ENCODE data around the gene ABHD14A. TPM values are rescaled to one million over a fixed set of nuclear protein-coding genes. Genes with fewer than 3 reads are reported as not detected.

Gene ABHD14A
- polyA plus RNA-seq, 2 donors = 8.0 to 12.9 TPM

DNA sequence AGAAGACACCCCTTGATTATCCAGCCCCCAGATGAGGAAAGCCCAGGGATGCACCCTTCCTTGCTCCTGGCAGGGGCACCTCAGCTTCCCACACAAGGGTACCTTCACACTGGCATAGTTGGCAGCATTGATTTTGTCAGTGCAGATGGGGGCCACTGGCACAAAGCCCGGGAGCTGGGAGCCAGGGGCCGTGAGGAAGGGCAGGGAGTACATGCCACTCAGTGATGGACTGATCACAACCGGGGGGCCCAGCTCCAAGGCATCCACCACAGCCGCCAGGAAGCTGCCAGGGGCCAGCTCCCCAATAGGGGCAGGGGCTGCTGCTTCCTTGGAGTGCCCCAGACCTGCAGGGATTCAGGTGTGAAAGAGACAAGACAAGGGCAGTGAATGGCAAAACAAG lies 5.0 kb upstream of the ABHD14A start:
- Histone ChIP-seq H3K9me3 (ENCODE audit: control insufficient read depth in 2 of 2, insufficient read depth in 1 of 2, low read depth in 1 of 2, low read length in 1 of 2) (no peaks in the 10 kb centered on the region), H3K27me3 (ENCODE audit: control insufficient read depth in 1 of 2, insufficient read depth in 2 of 2, low read length in 2 of 2) (no peaks in the 10 kb centered on the region), H3K4me3 (ENCODE audit: low read depth in 1 of 2, low read length in 2 of 2) (no peak overlapping the region), H3K27ac (ENCODE audit: low read depth in 2 of 2, low read length in 1 of 2) (no peak overlapping the region), H3K36me3 (ENCODE audit: control insufficient read depth in 2 of 2, insufficient read depth in 2 of 2, low read length in 1 of 2) (no peaks in the 10 kb centered on the region), H3K4me1 (ENCODE audit: control insufficient read depth in 2 of 2, insufficient read depth in 2 of 2, low read length in 1 of 2) (peaks cover 9 to 19% of the 10 kb centered on the region in 2 donors)
- WGBS, 2 donors = 74 to 75% methylated on average over 4 of the region's 4 CpGs

DNA sequence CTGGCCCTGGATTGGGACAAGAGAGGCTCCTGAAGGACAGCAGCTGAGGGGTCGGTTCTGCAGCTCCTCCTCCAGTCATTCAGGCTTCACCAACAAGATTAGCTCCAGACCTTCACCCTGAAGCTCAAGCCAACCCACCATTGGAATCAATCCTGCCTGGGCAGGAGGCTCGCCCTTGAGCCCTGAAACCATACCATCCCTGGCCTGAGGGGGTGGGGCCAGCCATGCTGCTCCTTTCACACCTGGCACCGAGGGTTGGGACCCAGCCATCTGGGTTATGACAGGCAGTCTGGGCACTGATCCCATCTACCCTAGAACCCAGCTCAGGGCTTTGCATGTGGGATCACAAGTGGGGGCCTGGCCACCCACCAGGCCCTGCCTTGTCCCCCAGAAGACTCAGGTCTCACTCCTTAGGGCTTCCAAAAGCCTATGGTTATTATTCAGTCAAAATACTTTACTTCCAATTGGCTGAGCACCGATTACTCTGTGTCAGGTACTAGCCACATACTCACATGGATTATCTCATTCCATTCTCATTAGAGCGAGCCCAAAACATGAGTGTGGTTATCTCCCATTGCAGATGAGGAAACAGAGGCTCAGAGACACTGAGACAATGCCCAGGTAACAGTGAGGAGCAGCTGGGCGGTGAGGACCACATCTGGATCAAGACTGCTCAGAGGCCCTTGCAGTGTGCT lies 4.1 kb upstream of the ABHD14A start:
- Histone ChIP-seq H3K4me1 (ENCODE audit: control insufficient read depth in 2 of 2, insufficient read depth in 2 of 2, low read length in 1 of 2) (peaks cover 9 to 22% of the 10 kb centered on the region in 2 donors), H3K9me3 (ENCODE audit: control insufficient read depth in 2 of 2, insufficient read depth in 1 of 2, low read depth in 1 of 2, low read length in 1 of 2) (no peaks in the 10 kb centered on the region), H3K4me3 (ENCODE audit: low read depth in 1 of 2, low read length in 2 of 2) (no peak overlapping the region), H3K27ac (ENCODE audit: low read depth in 2 of 2, low read length in 1 of 2) (no peak overlapping the region), H3K27me3 (ENCODE audit: control insufficient read depth in 1 of 2, insufficient read depth in 2 of 2, low read length in 2 of 2) (no peaks in the 10 kb centered on the region), H3K36me3 (ENCODE audit: control insufficient read depth in 2 of 2, insufficient read depth in 2 of 2, low read length in 1 of 2) (no peaks in the 10 kb centered on the region)
- 55 to 58% methylated on average over 6 of the region's 6 CpGs for WGBS, 2 donors

DNA sequence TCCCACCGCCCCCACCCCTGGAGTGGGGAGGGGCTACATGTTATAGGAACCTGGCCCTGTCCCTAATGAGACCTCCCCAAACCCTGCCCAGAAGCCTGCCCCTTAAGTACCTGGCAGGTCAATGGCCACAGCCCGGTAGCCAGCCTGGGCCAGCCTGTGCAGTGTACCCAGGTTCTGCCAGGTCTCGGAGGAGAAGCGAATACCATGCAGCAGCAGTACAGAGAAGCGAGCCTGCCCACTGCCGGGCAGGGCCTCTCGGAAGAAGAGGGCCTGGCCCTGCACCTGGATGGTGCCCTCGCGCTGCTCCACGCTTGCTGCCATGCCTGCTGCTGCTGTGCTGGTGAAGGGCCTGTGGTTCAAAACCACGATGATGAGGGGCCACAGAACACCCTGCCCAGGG lies 3.5 kb upstream of the ABHD14A start:
- Histone ChIP-seq H3K4me1 (ENCODE audit: control insufficient read depth in 2 of 2, insufficient read depth in 2 of 2, low read length in 1 of 2) (peaks cover 9 to 23% of the 10 kb centered on the region in 2 donors), H3K4me3 (ENCODE audit: low read depth in 1 of 2, low read length in 2 of 2) (no peak overlapping the region), H3K36me3 (ENCODE audit: control insufficient read depth in 2 of 2, insufficient read depth in 2 of 2, low read length in 1 of 2) (no peaks in the 10 kb centered on the region), H3K27me3 (ENCODE audit: control insufficient read depth in 1 of 2, insufficient read depth in 2 of 2, low read length in 2 of 2) (no peaks in the 10 kb centered on the region), H3K27ac (ENCODE audit: low read depth in 2 of 2, low read length in 1 of 2) (no peak overlapping the region), H3K9me3 (ENCODE audit: control insufficient read depth in 2 of 2, insufficient read depth in 1 of 2, low read depth in 1 of 2, low read length in 1 of 2) (no peaks in the 10 kb centered on the region)
- 85 to 88% methylated on average over 11 of the region's 11 CpGs for WGBS, 2 donors

DNA sequence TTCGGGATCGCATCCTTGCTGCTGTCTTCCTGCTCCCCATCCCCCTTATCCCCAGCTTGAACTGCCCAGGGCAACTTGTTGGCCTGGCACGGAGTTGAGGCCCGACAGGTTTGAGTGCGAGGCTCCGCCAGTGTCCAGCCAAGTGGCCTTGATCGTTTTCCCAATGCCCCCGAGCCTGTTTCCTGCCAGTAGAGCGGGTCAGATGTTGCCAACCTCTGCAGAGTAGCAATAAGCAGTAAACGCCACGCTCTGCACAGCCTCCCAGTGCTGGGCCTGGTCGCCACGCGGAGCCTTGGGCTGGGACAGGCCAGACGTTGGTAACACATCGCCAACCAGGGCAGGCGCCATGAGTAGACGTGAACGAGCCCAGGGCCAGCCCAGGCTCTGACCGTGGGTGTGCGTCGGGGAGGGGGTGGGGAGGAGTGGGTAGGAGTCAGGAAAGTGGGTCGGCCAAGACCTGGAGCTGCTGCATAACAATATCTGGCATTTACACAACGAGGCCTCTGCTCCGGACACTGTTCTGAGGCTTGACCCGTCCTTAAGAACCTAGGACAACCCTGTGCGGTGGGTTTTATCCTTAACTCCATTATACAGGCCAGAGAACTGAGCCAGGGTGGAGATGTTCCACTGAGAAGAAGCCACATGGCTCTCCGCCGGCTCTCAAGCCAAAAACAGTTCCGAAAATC lies 444 bp upstream of the ABHD14A start:
- WGBS, 2 donors = 9 to 12% methylated on average over 30 of the region's 30 CpGs
- no peaks in the 10 kb centered on the region for H3K36me3 ChIP-seq (ENCODE audit: control insufficient read depth in 2 of 2, insufficient read depth in 2 of 2, low read length in 1 of 2)
- H3K4me1 ChIP-seq (ENCODE audit: control insufficient read depth in 2 of 2, insufficient read depth in 2 of 2, low read length in 1 of 2) = peaks cover 4 to 24% of the 10 kb centered on the region in 2 donors
- peak overlapping the region; percentile 93 to 96 for H3K27ac ChIP-seq (ENCODE audit: low read depth in 2 of 2, low read length in 1 of 2)
- no peaks in the 10 kb centered on the region for H3K9me3 ChIP-seq (ENCODE audit: control insufficient read depth in 2 of 2, insufficient read depth in 1 of 2, low read depth in 1 of 2, low read length in 1 of 2)
- no peaks in the 10 kb centered on the region for H3K27me3 ChIP-seq (ENCODE audit: control insufficient read depth in 1 of 2, insufficient read depth in 2 of 2, low read length in 2 of 2)
- peak overlapping the region; percentile 76 to 82 for H3K4me3 ChIP-seq (ENCODE audit: low read depth in 1 of 2, low read length in 2 of 2)

DNA sequence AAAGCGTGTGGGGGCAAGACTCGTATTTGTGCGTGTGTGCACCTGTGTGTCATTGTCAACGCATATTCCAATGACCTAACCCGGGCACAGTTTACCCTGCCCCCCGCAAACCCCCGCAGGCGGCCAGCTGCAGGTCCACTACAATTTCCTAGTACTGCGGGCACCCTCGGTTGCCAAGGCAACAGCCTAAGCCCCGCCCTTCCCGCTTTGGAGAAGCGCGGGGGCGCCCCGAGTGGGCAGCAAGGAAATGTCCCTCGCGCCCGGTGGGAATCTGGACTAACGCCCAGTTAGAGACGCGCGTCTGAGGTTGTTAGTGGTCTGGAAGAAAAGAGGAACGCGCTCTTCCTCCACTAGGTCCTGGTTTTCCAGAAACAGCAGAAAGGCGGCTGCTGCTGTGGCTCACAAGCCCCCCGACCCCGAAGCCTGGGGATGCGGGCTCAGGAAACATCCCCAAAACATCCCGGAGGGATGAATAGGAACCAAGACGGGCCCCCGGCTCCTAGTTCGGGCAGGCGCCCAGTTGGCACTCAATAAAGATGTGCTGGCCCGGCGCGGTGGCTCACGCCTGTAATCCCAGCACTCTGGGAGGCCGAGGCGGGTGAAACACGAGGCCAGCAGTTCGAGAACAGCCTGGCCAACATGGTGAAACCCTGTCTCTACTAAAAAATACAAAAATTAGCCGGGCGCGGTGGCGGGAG lies 1.1 kb downstream of the ABHD14A start:
- H3K27me3 ChIP-seq (ENCODE audit: control insufficient read depth in 1 of 2, insufficient read depth in 2 of 2, low read length in 2 of 2) = no peaks in the 10 kb centered on the region
- H3K4me1 ChIP-seq (ENCODE audit: control insufficient read depth in 2 of 2, insufficient read depth in 2 of 2, low read length in 1 of 2) = peaks cover 4 to 24% of the 10 kb centered on the region in 2 donors
- H3K4me3 ChIP-seq (ENCODE audit: low read depth in 1 of 2, low read length in 2 of 2) = peak overlapping the region in 1 of 2 donors; percentile 82
- peaks cover 0 to 2% of the 10 kb centered on the region in 2 donors for H3K36me3 ChIP-seq (ENCODE audit: control insufficient read depth in 2 of 2, insufficient read depth in 2 of 2, low read length in 1 of 2)
- peak overlapping the region; percentile 56 to 96 for H3K27ac ChIP-seq (ENCODE audit: low read depth in 2 of 2, low read length in 1 of 2)
- H3K9me3 ChIP-seq (ENCODE audit: control insufficient read depth in 2 of 2, insufficient read depth in 1 of 2, low read depth in 1 of 2, low read length in 1 of 2) = no peaks in the 10 kb centered on the region
- WGBS, 2 donors = 37 to 38% methylated on average over 46 of the region's 46 CpGs

DNA sequence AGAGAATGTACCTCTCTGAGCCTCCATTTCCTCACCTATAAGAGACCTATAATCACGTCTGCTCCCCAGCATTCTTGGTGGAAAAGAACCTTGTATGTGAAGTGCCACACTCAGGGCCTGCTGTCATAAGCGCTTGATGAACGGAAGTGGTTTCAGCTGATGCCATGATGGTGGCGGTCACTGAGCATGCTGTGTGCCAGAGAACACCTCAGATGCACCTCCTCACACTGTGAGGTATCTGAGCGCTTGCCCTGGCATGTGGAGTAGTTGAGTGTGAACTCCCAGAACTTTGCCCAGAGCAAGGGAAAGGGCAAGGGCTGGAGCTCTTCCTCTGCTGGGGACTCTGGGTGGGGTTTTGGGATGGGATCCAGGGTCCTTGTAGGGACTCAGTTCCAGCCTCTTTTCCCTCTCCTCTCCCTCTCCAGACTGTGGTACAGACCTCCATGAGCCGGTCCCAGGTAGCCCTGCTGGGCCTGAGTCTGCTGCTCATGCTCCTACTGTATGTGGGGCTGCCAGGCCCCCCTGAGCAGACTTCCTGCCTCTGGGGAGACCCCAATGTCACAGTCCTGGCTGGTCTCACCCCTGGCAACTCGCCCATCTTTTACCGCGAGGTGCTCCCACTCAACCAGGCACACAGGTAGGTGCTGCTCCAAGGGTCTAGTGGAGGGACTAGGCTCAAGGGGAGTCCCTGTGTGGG lies 2.7 kb downstream of the ABHD14A start:
- Histone ChIP-seq H3K4me3 (ENCODE audit: low read depth in 1 of 2, low read length in 2 of 2) (no peak overlapping the region), H3K9me3 (ENCODE audit: control insufficient read depth in 2 of 2, insufficient read depth in 1 of 2, low read depth in 1 of 2, low read length in 1 of 2) (no peaks in the 10 kb centered on the region), H3K27me3 (ENCODE audit: control insufficient read depth in 1 of 2, insufficient read depth in 2 of 2, low read length in 2 of 2) (no peaks in the 10 kb centered on the region), H3K36me3 (ENCODE audit: control insufficient read depth in 2 of 2, insufficient read depth in 2 of 2, low read length in 1 of 2) (peaks cover 0 to 2% of the 10 kb centered on the region in 2 donors), H3K27ac (ENCODE audit: low read depth in 2 of 2, low read length in 1 of 2) (peak overlapping the region; percentile 20 to 27), H3K4me1 (ENCODE audit: control insufficient read depth in 2 of 2, insufficient read depth in 2 of 2, low read length in 1 of 2) (peaks cover 7 to 27% of the 10 kb centered on the region in 2 donors)
- 60 to 67% methylated on average over 9 of the region's 9 CpGs for WGBS, 2 donors

DNA sequence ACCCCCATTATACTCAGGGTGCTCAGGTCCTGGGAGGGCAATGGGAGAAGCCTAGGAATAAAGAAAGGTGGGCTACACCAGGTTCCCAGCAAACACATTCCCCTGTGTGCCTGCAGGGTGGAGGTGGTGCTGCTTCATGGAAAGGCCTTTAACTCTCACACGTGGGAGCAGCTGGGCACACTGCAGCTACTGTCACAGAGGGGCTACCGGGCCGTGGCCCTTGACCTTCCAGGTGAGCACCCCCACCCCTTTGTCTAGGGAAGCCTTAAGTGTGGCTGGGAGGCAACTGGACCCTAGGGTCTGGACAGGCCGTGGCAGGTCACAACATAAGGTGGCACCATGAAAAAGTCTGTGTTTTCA lies 3.3 kb downstream of the ABHD14A start:
- H3K9me3 ChIP-seq (ENCODE audit: control insufficient read depth in 2 of 2, insufficient read depth in 1 of 2, low read depth in 1 of 2, low read length in 1 of 2) = no peaks in the 10 kb centered on the region
- H3K4me1 ChIP-seq (ENCODE audit: control insufficient read depth in 2 of 2, insufficient read depth in 2 of 2, low read length in 1 of 2) = peaks cover 10 to 31% of the 10 kb centered on the region in 2 donors
- peaks cover 0 to 2% of the 10 kb centered on the region in 2 donors for H3K36me3 ChIP-seq (ENCODE audit: control insufficient read depth in 2 of 2, insufficient read depth in 2 of 2, low read length in 1 of 2)
- no peak overlapping the region for H3K27ac ChIP-seq (ENCODE audit: low read depth in 2 of 2, low read length in 1 of 2)
- 70 to 75% methylated on average over 4 of the region's 4 CpGs for WGBS, 2 donors
- H3K4me3 ChIP-seq (ENCODE audit: low read depth in 1 of 2, low read length in 2 of 2) = no peak overlapping the region
- H3K27me3 ChIP-seq (ENCODE audit: control insufficient read depth in 1 of 2, insufficient read depth in 2 of 2, low read length in 2 of 2) = no peaks in the 10 kb centered on the region

DNA sequence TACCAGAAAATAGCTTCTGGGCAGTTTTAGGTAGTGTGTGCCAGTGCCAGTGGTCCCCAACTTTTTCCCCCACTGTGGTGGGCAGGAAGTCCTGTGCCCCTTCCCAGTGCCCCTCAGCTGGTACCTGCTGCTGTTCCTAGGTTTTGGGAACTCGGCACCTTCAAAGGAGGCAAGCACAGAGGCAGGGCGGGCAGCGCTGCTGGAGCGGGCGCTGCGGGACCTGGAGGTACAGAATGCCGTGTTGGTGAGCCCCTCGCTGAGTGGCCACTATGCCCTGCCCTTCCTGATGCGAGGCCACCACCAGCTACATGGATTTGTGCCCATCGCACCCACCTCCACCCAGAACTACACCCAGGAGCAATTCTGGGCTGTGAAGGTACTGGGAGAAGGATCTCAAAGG lies 5.4 kb downstream of the ABHD14A start:
- Histone ChIP-seq H3K4me3 (ENCODE audit: low read depth in 1 of 2, low read length in 2 of 2) (no peak overlapping the region), H3K27me3 (ENCODE audit: control insufficient read depth in 1 of 2, insufficient read depth in 2 of 2, low read length in 2 of 2) (no peaks in the 10 kb centered on the region), H3K36me3 (ENCODE audit: control insufficient read depth in 2 of 2, insufficient read depth in 2 of 2, low read length in 1 of 2) (peaks cover 0 to 2% of the 10 kb centered on the region in 2 donors), H3K9me3 (ENCODE audit: control insufficient read depth in 2 of 2, insufficient read depth in 1 of 2, low read depth in 1 of 2, low read length in 1 of 2) (no peaks in the 10 kb centered on the region), H3K4me1 (ENCODE audit: control insufficient read depth in 2 of 2, insufficient read depth in 2 of 2, low read length in 1 of 2) (peaks cover 6 to 28% of the 10 kb centered on the region in 2 donors), H3K27ac (ENCODE audit: low read depth in 2 of 2, low read length in 1 of 2) (peak overlapping the region in 1 of 2 donors; percentile 3)
- 98% methylated on average over 10 of the region's 10 CpGs for WGBS, 2 donors

DNA sequence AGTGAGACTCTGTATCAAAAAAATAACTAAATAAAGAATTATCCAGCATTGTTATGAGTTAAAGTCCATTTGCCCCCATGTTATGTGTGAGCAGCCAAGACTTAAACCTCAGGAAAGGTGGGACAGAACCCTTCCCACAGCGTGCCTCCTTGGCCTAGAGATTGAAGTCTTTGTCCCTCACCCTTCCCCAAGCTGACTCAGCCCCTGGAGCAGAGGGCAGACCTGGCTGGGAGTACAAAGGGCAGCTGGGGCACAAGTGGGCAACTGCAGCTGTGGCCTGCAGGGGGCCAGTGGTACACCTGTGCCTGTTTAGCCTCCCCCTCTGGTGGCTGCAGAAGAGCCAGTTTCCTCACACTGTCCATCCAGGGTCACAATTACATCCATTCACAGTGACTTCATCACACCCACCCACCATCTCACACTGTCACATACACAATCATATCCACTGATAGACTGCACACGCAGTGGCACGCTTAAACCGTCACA lies 7.5 kb downstream of the ABHD14A start:
- WGBS, 2 donors = 8 to 10% methylated on average over 4 of the region's 4 CpGs
- H3K9me3 ChIP-seq (ENCODE audit: control insufficient read depth in 2 of 2, insufficient read depth in 1 of 2, low read depth in 1 of 2, low read length in 1 of 2) = no peaks in the 10 kb centered on the region
- H3K27ac ChIP-seq (ENCODE audit: low read depth in 2 of 2, low read length in 1 of 2) = peak overlapping the region; percentile 91 to 97
- peaks cover 6 to 19% of the 10 kb centered on the region in 2 donors for H3K4me1 ChIP-seq (ENCODE audit: control insufficient read depth in 2 of 2, insufficient read depth in 2 of 2, low read length in 1 of 2)
- no peaks in the 10 kb centered on the region for H3K27me3 ChIP-seq (ENCODE audit: control insufficient read depth in 1 of 2, insufficient read depth in 2 of 2, low read length in 2 of 2)
- peak overlapping the region; percentile 52 to 55 for H3K4me3 ChIP-seq (ENCODE audit: low read depth in 1 of 2, low read length in 2 of 2)
- peaks cover 0 to 2% of the 10 kb centered on the region in 2 donors for H3K36me3 ChIP-seq (ENCODE audit: control insufficient read depth in 2 of 2, insufficient read depth in 2 of 2, low read length in 1 of 2)

Data from esophagus (tissue), 2 donors.